Osteoblast (primary cell): ENCODE data around the gene CHCHD3. TPM values are rescaled to one million over a fixed set of nuclear protein-coding genes. Genes with fewer than 3 reads are reported as not detected.

Experiments used
- DNase-seq: peaks from one replicate; pipeline ENCODE4 v3.0.0; 2011; ENCODE audit warnings: low spot score, mixed read lengths; ENCODE audit not compliant: insufficient read length; ENCODE audit errors: missing footprints
- H2AFZ ChIP-seq: 2 replicates; pipeline ENCODE4 v1.6.0; 2011; ENCODE audit warnings: mild to moderate bottlenecking, low read length
- H3K27ac ChIP-seq: 2 replicates; pipeline ENCODE4 v1.5.1; 2011; ENCODE audit warnings: mild to moderate bottlenecking, low read depth, low read length, moderate library complexity
- H3K27me3 ChIP-seq: 2 replicates; pipeline ENCODE4 v1.6.0; 2012; ENCODE audit warnings: mild to moderate bottlenecking, control low read depth, inconsistent platforms, low read length, moderate library complexity; ENCODE audit not compliant: insufficient read depth
- H3K36me3 ChIP-seq: 2 replicates; pipeline ENCODE4 v1.5.1; 2011; ENCODE audit warnings: mild to moderate bottlenecking, low read length, control low read depth, moderate library complexity; ENCODE audit not compliant: insufficient read depth
- H3K4me1 ChIP-seq: 2 replicates; pipeline ENCODE4 v1.5.1; 2011; ENCODE audit warnings: mild to moderate bottlenecking, low read length, control low read depth, moderate library complexity; ENCODE audit not compliant: insufficient read depth
- H3K4me2 ChIP-seq: 2 replicates; pipeline ENCODE4 v1.6.0; 2011; ENCODE audit warnings: mild to moderate bottlenecking, low read length; ENCODE audit not compliant: insufficient read depth
- H3K4me3 ChIP-seq: fragments of 200-600 bp; sonication (generic); 3 replicates; pipeline ENCODE4 v1.5.1; 2012; ENCODE audit warnings: mild to moderate bottlenecking, low read length, inconsistent platforms; ENCODE audit not compliant: insufficient read depth
- H3K79me2 ChIP-seq: 2 replicates; pipeline ENCODE4 v1.6.0; 2012; ENCODE audit warnings: mild to moderate bottlenecking, low read length, control low read depth, inconsistent platforms; ENCODE audit not compliant: insufficient read depth
- H3K9me3 ChIP-seq: 2 replicates; pipeline ENCODE4 v1.5.1; 2011; ENCODE audit warnings: low read depth, low read length, control low read depth
- H4K20me1 ChIP-seq: 2 replicates; pipeline ENCODE4 v1.6.0; 2012; ENCODE audit warnings: mild to moderate bottlenecking, low read length, control low read depth; ENCODE audit not compliant: insufficient read depth
- CTCF ChIP-seq: IDR thresholded peaks from 2 replicates; pipeline ENCODE4 v1.5.1; 2011; ENCODE audit warnings: mild to moderate bottlenecking, low read depth, low read length, moderate library complexity; ENCODE audit errors: extremely low read depth
- total RNA-seq: library from RNA; depleted of rRNA; stranded (reverse); fragments of >200 nt; gene quantifications from 2 replicates; pipeline ENCODE4 v1.2.3, GENCODE V29; 2012

CHCHD3 gene
- total RNA-seq, 1 donor = 89.8 TPM

GRCh38 chr7:133021196-133021595, 60.7 kb downstream of the CHCHD3 start:
- TF ChIP-seq CTCF = no peak
- Histone ChIP-seq H2AFZ (no peak overlapping the region), H3K4me3 (no peak overlapping the region), H3K27me3 (no peaks in the 10 kb centered on the region), H3K36me3 (no peaks in the 10 kb centered on the region), H3K4me1 (no peaks in the 10 kb centered on the region), H4K20me1 (peaks cover 3% of the 10 kb centered on the region), H3K79me2 (peaks cover 21% of the 10 kb centered on the region), H3K9me3 (no peaks in the 10 kb centered on the region), H3K4me2 (no peak overlapping the region), H3K27ac (no peak overlapping the region)
- DNase-seq = no peak

GRCh38 chr7:133020496-133020895, 61.4 kb downstream of the CHCHD3 start:
- H3K36me3 ChIP-seq = no peaks in the 10 kb centered on the region
- H3K79me2 ChIP-seq = peaks cover 19% of the 10 kb centered on the region
- TF ChIP-seq CTCF = no peak
- H2AFZ ChIP-seq = no peak overlapping the region
- no peak overlapping the region for H3K4me3 ChIP-seq
- H4K20me1 ChIP-seq = peaks cover 3% of the 10 kb centered on the region
- no peaks in the 10 kb centered on the region for H3K9me3 ChIP-seq
- H3K27me3 ChIP-seq = no peaks in the 10 kb centered on the region
- H3K4me1 ChIP-seq = no peaks in the 10 kb centered on the region
- H3K27ac ChIP-seq = no peak overlapping the region
- H3K4me2 ChIP-seq = no peak overlapping the region
- no peak for DNase-seq

- no peak overlapping the region for H3K27ac ChIP-seq
- DNase-seq = no peak
- H3K4me1 ChIP-seq = no peaks in the 10 kb centered on the region
- H3K27me3 ChIP-seq = no peaks in the 10 kb centered on the region
- no peak overlapping the region for H2AFZ ChIP-seq
- no peak for TF ChIP-seq CTCF
- no peaks in the 10 kb centered on the region for H3K9me3 ChIP-seq
- no peak overlapping the region for H3K4me2 ChIP-seq
- H4K20me1 ChIP-seq = peaks cover 3% of the 10 kb centered on the region
- no peaks in the 10 kb centered on the region for H3K36me3 ChIP-seq
- no peak overlapping the region for H3K4me3 ChIP-seq
- peaks cover 17% of the 10 kb centered on the region for H3K79me2 ChIP-seq
These were observed 62.3 kb downstream of the CHCHD3 start for GRCh38 chr7:133019590-133019989.

GRCh38 chr7:133016604-133017003, 65.3 kb downstream of the CHCHD3 start:
- Histone ChIP-seq H4K20me1 (peaks cover 3% of the 10 kb centered on the region), H3K79me2 (peaks cover 25% of the 10 kb centered on the region), H3K4me2 (no peak overlapping the region), H3K9me3 (no peaks in the 10 kb centered on the region), H3K27me3 (no peaks in the 10 kb centered on the region), H3K4me3 (no peak overlapping the region), H3K4me1 (no peaks in the 10 kb centered on the region), H3K27ac (no peak overlapping the region), H2AFZ (no peak overlapping the region), H3K36me3 (no peaks in the 10 kb centered on the region)
- no peak for TF ChIP-seq CTCF
- no peak for DNase-seq
